ENCODE results near the gene PTCH1.

- TF ChIP-seq CTCF (IDR thresholded peaks at IDR 0.05; ENCODE audit: low read depth, low read length) = no peak
- TF ChIP-seq EZH2phosphoT487 (IDR thresholded peaks at IDR 0.05; ENCODE audit: low read depth) = no peak
Measured at GRCh38 chr9:95438561-95439357, 78.0 kb downstream of the PTCH1 start.
